Loucy (cell line): ENCODE data around the gene TEX10.

ENCODE experiments used
- H2AFZ ChIP-seq: fragments of 200-600 bp; sonication (generic); 2 replicates; pipeline ENCODE4 v1.6.0; 2016; ENCODE audit warnings: antibody characterized with exemption, mild to moderate bottlenecking, low read length, moderate library complexity
- H3F3A ChIP-seq: fragments of 200-600 bp; 2 replicates; pipeline ENCODE4 v1.6.0; 2016; ENCODE audit warnings: antibody characterized with exemption, low read depth, mild to moderate bottlenecking
- H3K27me3 ChIP-seq: fragments of 200-600 bp; sonication (generic); 2 replicates; pipeline ENCODE4 v1.6.1; 2014; ENCODE audit warnings: low read length, mild to moderate bottlenecking; ENCODE audit not compliant: insufficient read depth, poor library complexity, severe bottlenecking
- H3K36me3 ChIP-seq: fragments of 200-600 bp; sonication (generic); 2 replicates; pipeline ENCODE4 v1.6.1; 2016; ENCODE audit warnings: low read length; ENCODE audit not compliant: insufficient read depth
- H3K4me1 ChIP-seq: fragments of 200-600 bp; sonication (generic); 2 replicates; pipeline ENCODE4 v1.5.1; 2014; ENCODE audit warnings: low read length, mild to moderate bottlenecking; ENCODE audit not compliant: insufficient read depth, poor library complexity, severe bottlenecking
- H3K4me2 ChIP-seq: fragments of 200-600 bp; sonication (generic); 2 replicates; pipeline ENCODE4 v1.6.0; 2014; ENCODE audit warnings: antibody characterized with exemption, low read length, low read depth, mild to moderate bottlenecking; ENCODE audit not compliant: poor library complexity, severe bottlenecking
- H3K4me3 ChIP-seq: fragments of 200-600 bp; sonication (generic); 2 replicates; pipeline ENCODE4 v1.5.1; 2014; ENCODE audit warnings: low read length, mild to moderate bottlenecking, mixed read lengths; ENCODE audit not compliant: poor library complexity, severe bottlenecking
- H3K79me2 ChIP-seq: fragments of 200-600 bp; sonication (generic); 2 replicates; pipeline ENCODE4 v1.6.1; 2014; ENCODE audit warnings: low read length; ENCODE audit not compliant: insufficient read depth
- H3K9ac ChIP-seq: fragments of 200-600 bp; sonication (generic); 2 replicates; pipeline ENCODE4 v1.6.0; 2014; ENCODE audit warnings: mild to moderate bottlenecking, low read depth, low read length, moderate library complexity; ENCODE audit not compliant: poor library complexity, severe bottlenecking
- H3K9me2 ChIP-seq: fragments of 200-600 bp; sonication (generic); replicated peaks from 2 replicates; pipeline ENCODE4 v1.6.1; 2016; ENCODE audit warnings: low read depth, low read length, mixed read lengths
- H3K9me3 ChIP-seq: fragments of 200-600 bp; sonication (generic); 2 replicates; pipeline ENCODE4 v1.6.1; 2014; ENCODE audit warnings: mild to moderate bottlenecking, antibody characterized with exemption, low read length, low read depth; ENCODE audit not compliant: insufficient read depth
- H4K20me1 ChIP-seq: fragments of 200-600 bp; sonication (generic); 2 replicates; pipeline ENCODE4 v1.6.0; 2014; ENCODE audit warnings: antibody characterized with exemption, low read length, mild to moderate bottlenecking; ENCODE audit not compliant: insufficient read depth, poor library complexity, severe bottlenecking
- CTCF ChIP-seq: fragments of 200-600 bp; sonication (generic); conservative IDR thresholded peaks from 2 replicates; pipeline ENCODE4 v1.5.1; 2014; ENCODE audit warnings: mild to moderate bottlenecking, antibody characterized with exemption, low read length
- EZH2phosphoT487 ChIP-seq: fragments of 200-600 bp; IDR thresholded peaks from 2 replicates; pipeline ENCODE4 v1.6.1; 2018; ENCODE audit warnings: antibody characterized with exemption, mild to moderate bottlenecking, moderate library complexity, borderline replicate concordance

The TEX10 gene

GRCh38 chr9:100282388-100282719 is 70.4 kb downstream of the TEX10 start:
- Histone ChIP-seq H3K36me3 (peaks cover 52% of the 10 kb centered on the region), H2AFZ (no peak overlapping the region), H3K4me2 (no peak overlapping the region), H3K9me3 (peaks cover 5% of the 10 kb centered on the region; the same call in 1 of the 2 replicates), H3K4me3 (no peak overlapping the region), H3K4me1 (no peaks in the 10 kb centered on the region), H4K20me1 (no peaks in the 10 kb centered on the region), H3F3A (0 out of 2 replicates have a peak, but pooled peaks cover 4% of the 10 kb centered on the region), H3K79me2 (no peaks in the 10 kb centered on the region), H3K9ac (no peak overlapping the region), H3K9me2 (no peaks in the 10 kb centered on the region), H3K27me3 (no peaks in the 10 kb centered on the region)
- TF ChIP-seq CTCF (no peak), EZH2phosphoT487 (no peak)

DNA sequence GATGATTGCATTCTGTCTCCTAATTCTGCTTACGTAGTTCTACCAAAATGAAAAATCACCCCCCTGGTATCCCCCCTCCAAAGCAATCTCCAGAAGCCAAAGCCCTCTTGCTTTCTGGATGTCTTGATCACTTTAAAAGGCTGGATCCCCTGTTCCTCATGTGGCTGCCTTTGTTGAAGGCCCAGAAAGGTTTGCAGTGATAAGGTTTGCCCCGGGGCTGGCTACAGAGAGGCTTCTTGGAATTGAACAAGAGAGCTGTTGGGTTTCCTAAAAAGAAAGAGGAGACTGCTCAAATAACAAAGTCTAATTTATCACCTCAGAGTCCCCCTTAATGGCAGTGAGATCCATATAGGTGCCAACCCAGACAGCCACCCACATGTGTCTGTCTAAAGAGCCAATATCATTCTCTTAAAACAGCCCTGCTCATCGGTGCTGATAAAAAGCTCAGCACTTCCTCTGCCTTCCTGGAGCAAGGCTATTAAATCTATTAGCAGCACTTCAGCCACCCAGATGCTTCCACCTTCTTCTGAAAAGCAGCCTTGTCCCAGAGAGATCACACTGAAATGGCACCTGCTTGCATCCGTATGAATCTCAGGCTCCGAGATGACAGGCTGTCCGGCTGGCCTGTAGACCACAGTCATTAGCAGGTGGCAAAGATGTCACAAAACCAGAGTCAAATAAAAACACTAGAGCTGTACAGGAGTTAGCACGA is 70.9 kb downstream of the TEX10 start:
- TF ChIP-seq CTCF (no peak), EZH2phosphoT487 (no peak)
- H4K20me1 ChIP-seq, result no peaks in the 10 kb centered on the region
- H3K27me3 ChIP-seq, result no peaks in the 10 kb centered on the region
- H3K9me3 ChIP-seq, result peaks cover 5% of the 10 kb centered on the region; the same call in 1 of the 2 replicates
- no peaks in the 10 kb centered on the region for H3K79me2 ChIP-seq
- H3K4me2 ChIP-seq, result no peak overlapping the region
- peaks cover 51% of the 10 kb centered on the region for H3K36me3 ChIP-seq
- no peaks in the 10 kb centered on the region for H3K9me2 ChIP-seq
- H3K4me3 ChIP-seq, result no peak overlapping the region
- H3K4me1 ChIP-seq, result no peaks in the 10 kb centered on the region
- no peak overlapping the region for H2AFZ ChIP-seq
- no peak overlapping the region for H3K9ac ChIP-seq
- H3F3A ChIP-seq, result 0 out of 2 replicates have a peak, but pooled peaks cover 4% of the 10 kb centered on the region

DNA sequence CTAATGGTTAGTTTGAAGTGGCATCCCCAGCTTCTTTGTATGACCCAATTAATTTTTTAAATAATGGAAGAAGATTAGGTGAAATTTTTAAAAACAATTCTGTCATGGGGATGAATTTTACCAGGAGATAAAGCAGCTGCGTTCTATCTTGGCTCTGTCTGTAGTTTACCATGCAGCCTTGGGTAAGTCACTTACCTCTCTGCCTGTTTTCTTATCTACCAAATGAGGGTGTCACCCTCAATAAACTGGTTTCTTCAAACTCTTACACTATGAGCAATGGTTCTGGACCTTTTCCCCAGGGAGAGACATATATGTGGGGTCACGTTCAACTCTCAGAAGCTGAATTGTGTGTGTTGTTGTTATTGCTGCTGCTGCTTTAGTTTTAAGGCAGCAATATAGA is 71.7 kb downstream of the TEX10 start:
- TF ChIP-seq EZH2phosphoT487 (no peak), CTCF (no peak)
- H3K9me2 ChIP-seq, result no peaks in the 10 kb centered on the region
- no peaks in the 10 kb centered on the region for H3K4me1 ChIP-seq
- no peak overlapping the region for H3K4me3 ChIP-seq
- H3K4me2 ChIP-seq, result no peak overlapping the region
- H3K9ac ChIP-seq, result no peak overlapping the region
- H3K9me3 ChIP-seq, result peaks cover 5% of the 10 kb centered on the region; the same call in 1 of the 2 replicates
- no peaks in the 10 kb centered on the region for H3K27me3 ChIP-seq
- no peaks in the 10 kb centered on the region for H3K79me2 ChIP-seq
- H3K36me3 ChIP-seq, result peaks cover 45% of the 10 kb centered on the region
- no peaks in the 10 kb centered on the region for H4K20me1 ChIP-seq
- no peak overlapping the region for H2AFZ ChIP-seq
- H3F3A ChIP-seq, result 0 out of 2 replicates have a peak, but pooled peaks cover 4% of the 10 kb centered on the region
